ENCODE data around the gene NYNRIN.
"Not testable (repeated sequence)": the region's sequence is repeated elsewhere in the genome, so short reads cannot be mapped to it uniquely, and the experiment has no call there.

The NYNRIN gene

GRCh38 chr14:24398653-24399446 lies at the start of gene NYNRIN:
NYNRIN (plus strand) TSS chr14:24399003; CDS start chr14:24399247, 244 bp downstream.
- DNase-seq (ENCODE audit: low read depth): no peak

- DNase-seq (ENCODE audit: low read depth): no peak
These were observed 49.1 kb upstream of the NYNRIN start for GRCh38 chr14:24349742-24350141.

- DNase-seq (ENCODE audit: low read depth): no peak
These were observed 47.3 kb upstream of the NYNRIN start for GRCh38 chr14:24351517-24351916.

GRCh38 chr14:24353559-24354481 lies 45.0 kb upstream of the NYNRIN start:
- no peak for DNase-seq (ENCODE audit: low read depth)

- not testable (repeated sequence) for DNase-seq (ENCODE audit: low read depth)
These were observed 44.3 kb upstream of the NYNRIN start for GRCh38 chr14:24354482-24354825.

- DNase-seq (ENCODE audit: low read depth): no peak
These were observed 43.8 kb upstream of the NYNRIN start for GRCh38 chr14:24355009-24355408.

- DNase-seq (ENCODE audit: low read depth): no peak
These were observed 42.6 kb upstream of the NYNRIN start for GRCh38 chr14:24356208-24356607.

DNA sequence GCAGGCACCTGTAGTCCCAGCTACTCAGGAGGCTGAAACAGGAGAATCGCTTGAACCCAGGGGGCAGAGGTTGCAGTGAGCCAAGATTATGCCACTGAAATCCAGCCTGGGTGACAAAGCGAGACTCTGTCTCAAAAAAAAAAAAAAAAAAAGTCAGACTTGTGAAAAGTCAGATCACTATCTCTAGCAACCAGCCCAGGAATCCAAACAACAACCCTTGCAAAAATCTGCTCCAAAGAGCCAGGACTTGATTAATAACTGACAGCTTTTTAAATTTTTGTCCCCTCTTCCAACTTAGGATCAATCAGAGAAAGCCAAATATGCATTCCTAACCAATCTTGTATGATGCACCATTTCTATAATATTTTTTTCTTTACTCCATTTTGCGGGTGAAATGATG lies 38.5 kb upstream of the NYNRIN start:
- DNase-seq (ENCODE audit: low read depth): no peak

- DNase-seq (ENCODE audit: low read depth): no peak
These were observed 37.5 kb upstream of the NYNRIN start for GRCh38 chr14:24361326-24361725.

DNA sequence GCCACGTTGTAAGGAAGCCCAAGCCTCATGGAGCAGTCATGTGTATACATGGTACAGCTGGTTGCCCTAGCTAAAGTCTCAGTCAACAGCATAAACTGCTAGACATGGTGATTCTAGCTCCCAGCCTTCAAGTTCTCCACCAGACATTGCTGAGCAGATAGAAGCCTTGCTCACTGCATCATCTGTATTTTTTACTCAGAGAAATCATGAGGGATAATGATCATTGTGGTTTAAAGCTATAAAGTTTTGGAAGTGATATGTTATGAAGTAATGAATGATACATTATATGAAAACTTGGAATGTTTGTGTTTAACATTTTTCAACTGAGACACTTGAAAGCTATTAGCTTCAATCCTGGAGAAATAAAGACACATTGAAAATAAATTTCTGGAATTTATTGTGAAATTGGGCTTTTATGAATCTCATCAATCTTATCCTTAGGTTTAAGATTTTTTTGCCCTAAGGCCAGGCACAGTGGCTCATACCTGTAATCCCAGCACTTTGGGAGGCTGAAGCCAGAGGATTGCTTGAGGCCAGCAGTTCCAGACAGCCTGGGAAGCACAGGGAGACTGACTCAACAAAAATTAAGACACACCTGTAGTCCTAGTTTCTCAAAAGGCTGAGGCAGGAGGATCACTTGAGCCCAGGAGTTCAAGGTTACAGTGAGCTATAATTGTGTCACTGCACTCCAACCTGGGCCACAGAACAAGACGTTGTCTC lies 36.4 kb upstream of the NYNRIN start:
- DNase-seq (ENCODE audit: low read depth): no peak

GRCh38 chr14:24363401-24363800 lies 35.4 kb upstream of the NYNRIN start:
- DNase-seq (ENCODE audit: low read depth): no peak

GRCh38 chr14:24364841-24365240 lies 34.0 kb upstream of the NYNRIN start:
- no peak for DNase-seq (ENCODE audit: low read depth)

GRCh38 chr14:24365600-24366412 lies 33.0 kb upstream of the NYNRIN start:
- DNase-seq (ENCODE audit: low read depth): peak; percentile 47

- no peak for DNase-seq (ENCODE audit: low read depth)
These were observed 32.4 kb upstream of the NYNRIN start for GRCh38 chr14:24366413-24366720.

DNA sequence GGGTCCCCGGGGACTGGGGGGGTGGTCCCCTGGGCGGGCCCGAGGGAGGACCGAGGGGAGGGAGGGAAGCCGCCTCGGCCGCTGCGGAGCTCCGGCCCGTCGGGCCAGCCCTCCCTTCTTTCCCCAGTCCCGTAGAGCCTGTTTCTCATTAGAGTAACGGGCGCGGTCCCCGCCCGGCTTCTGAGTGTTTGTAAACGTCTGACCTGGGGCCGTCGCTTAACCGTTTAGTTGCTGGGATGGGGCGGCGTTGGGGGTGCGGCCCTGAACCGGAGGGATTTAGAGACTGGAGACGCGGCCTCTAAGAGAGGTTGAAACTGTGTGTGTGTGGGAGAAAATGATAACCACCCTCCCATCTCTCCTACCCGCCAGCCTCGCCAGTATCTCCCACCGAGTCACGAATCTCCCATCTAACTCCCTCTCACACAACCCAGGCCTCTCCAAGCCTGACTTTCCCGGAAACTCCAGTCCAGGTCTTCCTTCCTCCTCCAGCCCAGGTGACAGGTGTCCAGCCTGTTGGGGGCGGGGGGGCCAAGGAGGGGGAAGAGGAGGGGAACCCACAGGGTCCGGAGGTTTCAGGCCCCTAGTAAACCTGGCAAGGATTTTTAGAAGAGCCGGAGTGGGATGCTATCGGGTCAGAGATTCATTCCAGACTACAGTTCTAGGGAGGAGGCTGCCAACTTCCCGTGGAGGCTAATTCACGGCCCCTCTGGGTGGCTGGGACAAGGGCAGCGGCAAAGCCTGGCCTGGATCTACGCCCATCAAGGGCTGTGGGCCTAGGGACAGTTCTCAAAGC lies 31.9 kb upstream of the NYNRIN start:
- DNase-seq (ENCODE audit: low read depth): no peak

DNA sequence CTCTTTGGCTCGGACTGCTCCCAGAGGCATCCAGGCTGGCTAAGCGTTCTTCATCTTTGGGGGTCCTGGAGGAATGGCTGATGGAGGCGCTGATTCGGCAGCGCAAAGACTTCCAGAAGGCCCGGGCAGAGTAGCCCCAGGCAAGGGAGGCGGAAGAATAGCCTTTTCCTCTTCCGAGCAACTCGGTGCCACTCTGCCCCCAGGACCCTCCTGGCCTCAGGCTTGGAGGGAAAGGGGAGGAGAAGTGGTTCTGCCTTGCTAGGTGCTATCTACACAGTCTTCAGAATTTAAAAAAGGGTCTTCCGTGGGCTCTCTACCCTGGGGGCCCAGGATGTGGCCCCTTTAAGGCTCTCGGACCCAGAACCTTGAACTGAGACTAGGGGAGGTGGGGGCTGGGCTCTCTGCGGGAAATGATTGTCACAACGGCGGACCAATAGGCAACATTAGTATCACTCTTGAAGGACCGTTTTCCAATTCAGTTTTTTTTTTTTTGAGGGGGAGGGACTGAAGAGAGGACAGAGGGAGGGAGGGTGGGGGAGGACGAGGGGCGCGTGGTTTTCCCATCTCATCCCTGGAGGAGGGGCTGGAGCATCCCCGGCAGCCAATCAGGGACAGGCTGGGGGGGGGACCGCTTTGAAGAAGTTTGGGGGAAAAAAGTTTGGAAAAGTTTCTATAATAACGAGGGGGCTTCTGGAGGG lies 31.1 kb upstream of the NYNRIN start, which contains the start of gene NFATC4:
TSS of gene NFATC4 (plus strand) at position 671 of the 698 bp plus-strand sequence. CDS start 157 bp downstream, outside the sequence.
- DNase-seq (ENCODE audit: low read depth): no peak

GRCh38 chr14:24368212-24368561 lies 30.6 kb upstream of the NYNRIN start:
- DNase-seq (ENCODE audit: low read depth): no peak

GRCh38 chr14:24368562-24369252 lies 30.1 kb upstream of the NYNRIN start:
- DNase-seq (ENCODE audit: low read depth): peak; percentile 33

DNA sequence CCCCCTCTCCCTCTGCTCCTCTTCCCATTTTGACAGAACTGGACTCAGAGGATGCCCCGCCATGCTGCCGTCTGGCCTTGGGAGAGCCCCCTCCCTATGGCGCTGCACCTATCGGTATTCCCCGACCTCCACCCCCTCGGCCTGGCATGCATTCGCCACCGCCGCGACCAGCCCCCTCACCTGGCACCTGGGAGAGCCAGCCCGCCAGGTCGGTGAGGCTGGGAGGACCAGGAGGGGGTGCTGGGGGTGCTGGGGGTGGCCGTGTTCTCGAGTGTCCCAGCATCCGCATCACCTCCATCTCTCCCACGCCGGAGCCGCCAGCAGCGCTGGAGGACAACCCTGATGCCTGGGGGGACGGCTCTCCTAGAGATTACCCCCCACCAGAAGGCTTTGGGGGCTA lies 29.3 kb upstream of the NYNRIN start:
- DNase-seq (ENCODE audit: low read depth): no peak
